Daoy (cell line): ENCODE results near the gene GAPT. TPM values are rescaled to one million over a fixed set of nuclear protein-coding genes. Genes with fewer than 3 reads are reported as not detected.

Experiments
- DNase-seq: peaks from one replicate; pipeline ENCODE4 v3.0.0-alpha.2; 2015; ENCODE audit warnings: low read depth
- total RNA-seq: library from RNA; depleted of rRNA; stranded (reverse); fragments of >200 nt; shearing (Covaris generic); gene quantifications from 2 replicates; pipeline ENCODE4 v1.2.3, GENCODE V29; 2014; rRNA removed

Gene GAPT
- total RNA-seq: not detected in 2 replicates

GRCh38 chr5:58491216-58491892 is at the start of gene GAPT:
TSS of gene GAPT (plus strand) at chr5:58491435. CDS start at chr5:58494537, 3,102 bp downstream.
- no peak for DNase-seq

- no peak for DNase-seq
Observed at GRCh38 chr5:58444805-58445204, 46.4 kb upstream of the GAPT start.

GRCh38 chr5:58446024-58446423 is 45.2 kb upstream of the GAPT start:
- DNase-seq: peak; percentile 17

- no peak for DNase-seq
Observed at GRCh38 chr5:58447226-58447625, 44.0 kb upstream of the GAPT start.

GRCh38 chr5:58450018-58450417 is 41.2 kb upstream of the GAPT start:
- peak; percentile 26 for DNase-seq

- peak; percentile 45 for DNase-seq
Observed at GRCh38 chr5:58450811-58451629, 40.2 kb upstream of the GAPT start.

GRCh38 chr5:58451732-58452565 is 39.3 kb upstream of the GAPT start:
- DNase-seq: peak; percentile 41

- peak; percentile 63 for DNase-seq
Observed at GRCh38 chr5:58452566-58453258, 38.5 kb upstream of the GAPT start.

- DNase-seq: no peak
Observed at GRCh38 chr5:58453306-58453705, 37.9 kb upstream of the GAPT start.

- DNase-seq: no peak
Observed at GRCh38 chr5:58454025-58454424, 37.2 kb upstream of the GAPT start.

GRCh38 chr5:58455066-58455465 is 36.2 kb upstream of the GAPT start:
- DNase-seq: no peak

GRCh38 chr5:58455480-58455879 is 35.8 kb upstream of the GAPT start:
- peak; percentile 24 for DNase-seq

- no peak for DNase-seq
Observed at GRCh38 chr5:58456026-58456425, 35.2 kb upstream of the GAPT start.

GRCh38 chr5:58456486-58456885 is 34.7 kb upstream of the GAPT start:
- DNase-seq: no peak

GRCh38 chr5:58457050-58457449 is 34.2 kb upstream of the GAPT start:
- peak; percentile 18 for DNase-seq

- DNase-seq: no peak
Observed at GRCh38 chr5:58458141-58458742, 33.0 kb upstream of the GAPT start.

- DNase-seq: no peak
Observed at GRCh38 chr5:58458743-58459145, 32.5 kb upstream of the GAPT start.

GRCh38 chr5:58459146-58460001 is 31.9 kb upstream of the GAPT start:
- DNase-seq: peak; percentile 53

GRCh38 chr5:58460002-58460731 is 31.1 kb upstream of the GAPT start, which contains the start of gene PLK2:
TSS of gene PLK2 (minus strand) at chr5:58460086. CDS start at chr5:58459959, 127 bp downstream.
- DNase-seq: peak; percentile 95
